A549 (cell line): ENCODE results near the gene GPR176.

ENCODE experiments used
- BCL3 ChIP-seq: fragments of >200 bp; sonication (Bioruptor Twin); formaldehyde crosslinking; IDR thresholded peaks from 3 replicates; pipeline ENCODE4 v1.6.1; 2016
- CBX8 ChIP-seq: fragments of 200-600 bp; sonication (generic); IDR thresholded peaks from 2 replicates; pipeline ENCODE4 v1.6.1; 2016
- CHD4 ChIP-seq: fragments of 200-600 bp; sonication (generic); IDR thresholded peaks from 2 replicates; pipeline ENCODE4 v1.6.1; 2016; ENCODE audit warnings: antibody characterized with exemption, mild to moderate bottlenecking, borderline replicate concordance
- CTCF ChIP-seq: fragments of >200 bp; sonication (Bioruptor Twin); formaldehyde crosslinking; IDR thresholded peaks from 3 replicates; pipeline ENCODE4 v1.5.1; 2016
- EHF ChIP-seq: fragments of 250-450 bp; sonication (Bioruptor Pico); IDR thresholded peaks from 2 replicates; pipeline ENCODE4 v1.5.0; 2020; ENCODE audit warnings: mild to moderate bottlenecking
- EHMT2 ChIP-seq: fragments of 200-600 bp; sonication (generic); IDR thresholded peaks from 2 replicates; pipeline ENCODE4 v1.6.1; 2016; ENCODE audit warnings: antibody characterized with exemption, low read depth, mild to moderate bottlenecking, moderate library complexity
- JUN ChIP-seq, 2 experiments: fragments of >200 bp; sonication (Bioruptor Twin); formaldehyde crosslinking; IDR thresholded peaks; 2 replicates in 1 of 2; 3 replicates in 1 of 2; pipeline ENCODE4 v1.6.1; 2016 to 2017
- MAFK ChIP-seq: fragments of 450-650 bp; IDR thresholded peaks from 2 replicates; pipeline ENCODE4 v1.6.1; 2014; ENCODE audit not compliant: partially characterized antibody
- POLR2A ChIP-seq: IDR thresholded peaks from 2 replicates; pipeline ENCODE4 v1.6.1; 2012; ENCODE audit warnings: mild to moderate bottlenecking, low read length
- RCOR1 ChIP-seq: fragments of 150-350 bp; IDR thresholded peaks from 2 replicates; pipeline ENCODE4 v1.6.1; 2014; ENCODE audit warnings: antibody characterized with exemption, low read length, low read depth
- SMC3 ChIP-seq: fragments of >200 bp; sonication (Bioruptor Twin); formaldehyde crosslinking; IDR thresholded peaks from 3 replicates; pipeline ENCODE4 v1.6.1; 2018; ENCODE audit warnings: inconsistent platforms
- SREBF2 ChIP-seq: fragments of 450-650 bp; IDR thresholded peaks from 2 replicates; pipeline ENCODE4 v1.6.1; 2014; ENCODE audit warnings: mild to moderate bottlenecking, moderate library complexity
- TF ChIP-seq, protein P1 (sequence below): fragments of 150-350 bp; IDR thresholded peaks from 2 replicates; pipeline ENCODE4 v1.6.1; 2014; ENCODE audit warnings: low read depth, mild to moderate bottlenecking, low read length

- TF ChIP-seq JUN (IDR thresholded peaks at IDR 0.05) (no peak), CTCF (no peak), EHMT2 (no peak), POLR2A (no peak), SMC3 (no peak), CHD4 (no peak), MAFK (no peak), BCL3 (no peak), CBX8 (no peak), SREBF2 (no peak), RCOR1 (no peak), EHF (no peak)
- TF ChIP-seq, protein P1, sequence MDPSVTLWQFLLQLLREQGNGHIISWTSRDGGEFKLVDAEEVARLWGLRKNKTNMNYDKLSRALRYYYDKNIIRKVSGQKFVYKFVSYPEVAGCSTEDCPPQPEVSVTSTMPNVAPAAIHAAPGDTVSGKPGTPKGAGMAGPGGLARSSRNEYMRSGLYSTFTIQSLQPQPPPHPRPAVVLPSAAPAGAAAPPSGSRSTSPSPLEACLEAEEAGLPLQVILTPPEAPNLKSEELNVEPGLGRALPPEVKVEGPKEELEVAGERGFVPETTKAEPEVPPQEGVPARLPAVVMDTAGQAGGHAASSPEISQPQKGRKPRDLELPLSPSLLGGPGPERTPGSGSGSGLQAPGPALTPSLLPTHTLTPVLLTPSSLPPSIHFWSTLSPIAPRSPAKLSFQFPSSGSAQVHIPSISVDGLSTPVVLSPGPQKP: no peak
These were observed 112.3 kb downstream of the GPR176 start for GRCh38 chr15:39807791-39808190.
